Adrenal gland (tissue), 5 donors: Measurements from ENCODE around the gene PAXIP1.

Experiments used
- POLR2A ChIP-seq, 2 donors: fragments of 450-650 bp; IDR thresholded peaks; one replicate each; pipeline ENCODE4 v1.6.1; 2017; ENCODE audit warnings: antibody characterized with exemption in 2 of 2, mild to moderate bottlenecking in 2 of 2, moderate library complexity in 1 of 2
- TF ChIP-seq, protein P1 (sequence below), 6 experiments: fragments of 450-650 bp in 4 of 6; fragments of 200-600 bp in 2 of 6; sonication (generic) in 1 of 6; IDR thresholded peaks; 1 replicate in 5 of 6; 2 replicates in 1 of 6; pipeline versions ENCODE4 v1.5.1 to v1.8.0; 2016 to 2021; ENCODE audit warnings: antibody characterized with exemption in 6 of 6, mild to moderate bottlenecking in 2 of 6, moderate library complexity in 1 of 6
- donor health status: DM: no; HTN: no; CAD: no.

GRCh38 chr7:154984601-154985188 is 18.2 kb downstream of the PAXIP1 start:
- TF ChIP-seq POLR2A (IDR thresholded peaks at IDR 0.05) = no peak
- TF ChIP-seq, protein P1, sequence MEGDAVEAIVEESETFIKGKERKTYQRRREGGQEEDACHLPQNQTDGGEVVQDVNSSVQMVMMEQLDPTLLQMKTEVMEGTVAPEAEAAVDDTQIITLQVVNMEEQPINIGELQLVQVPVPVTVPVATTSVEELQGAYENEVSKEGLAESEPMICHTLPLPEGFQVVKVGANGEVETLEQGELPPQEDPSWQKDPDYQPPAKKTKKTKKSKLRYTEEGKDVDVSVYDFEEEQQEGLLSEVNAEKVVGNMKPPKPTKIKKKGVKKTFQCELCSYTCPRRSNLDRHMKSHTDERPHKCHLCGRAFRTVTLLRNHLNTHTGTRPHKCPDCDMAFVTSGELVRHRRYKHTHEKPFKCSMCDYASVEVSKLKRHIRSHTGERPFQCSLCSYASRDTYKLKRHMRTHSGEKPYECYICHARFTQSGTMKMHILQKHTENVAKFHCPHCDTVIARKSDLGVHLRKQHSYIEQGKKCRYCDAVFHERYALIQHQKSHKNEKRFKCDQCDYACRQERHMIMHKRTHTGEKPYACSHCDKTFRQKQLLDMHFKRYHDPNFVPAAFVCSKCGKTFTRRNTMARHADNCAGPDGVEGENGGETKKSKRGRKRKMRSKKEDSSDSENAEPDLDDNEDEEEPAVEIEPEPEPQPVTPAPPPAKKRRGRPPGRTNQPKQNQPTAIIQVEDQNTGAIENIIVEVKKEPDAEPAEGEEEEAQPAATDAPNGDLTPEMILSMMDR (IDR thresholded peaks at IDR 0.05) = no peak
